Measurements from ENCODE around the gene SLC13A2.

DNA sequence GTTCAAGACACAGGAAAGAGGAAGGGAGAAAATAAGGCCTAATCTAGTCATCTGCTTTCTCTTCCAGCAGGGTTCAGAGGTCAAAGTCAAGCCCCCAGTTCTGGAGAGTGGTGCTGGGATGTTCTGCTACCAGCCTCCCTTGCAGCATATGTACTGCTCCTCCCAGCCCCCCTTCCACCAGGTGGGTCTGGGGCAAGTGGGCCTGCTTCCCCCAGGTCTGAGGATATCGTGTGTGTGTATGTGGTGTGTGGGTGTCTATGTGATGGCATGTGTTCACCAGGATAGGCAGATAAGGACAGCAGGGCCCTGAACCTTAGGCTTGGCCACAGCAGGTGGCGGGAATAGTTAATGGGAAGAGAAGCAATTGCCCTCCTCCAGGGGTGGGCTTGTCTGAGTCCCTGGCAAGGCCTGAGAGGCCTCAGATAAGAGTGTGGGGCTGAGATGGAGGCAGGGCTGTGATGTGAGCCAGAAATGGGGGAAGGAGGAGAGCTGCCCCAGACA is 53.8 kb downstream of the SLC13A2 start:
- TF ChIP-seq, protein P1, sequence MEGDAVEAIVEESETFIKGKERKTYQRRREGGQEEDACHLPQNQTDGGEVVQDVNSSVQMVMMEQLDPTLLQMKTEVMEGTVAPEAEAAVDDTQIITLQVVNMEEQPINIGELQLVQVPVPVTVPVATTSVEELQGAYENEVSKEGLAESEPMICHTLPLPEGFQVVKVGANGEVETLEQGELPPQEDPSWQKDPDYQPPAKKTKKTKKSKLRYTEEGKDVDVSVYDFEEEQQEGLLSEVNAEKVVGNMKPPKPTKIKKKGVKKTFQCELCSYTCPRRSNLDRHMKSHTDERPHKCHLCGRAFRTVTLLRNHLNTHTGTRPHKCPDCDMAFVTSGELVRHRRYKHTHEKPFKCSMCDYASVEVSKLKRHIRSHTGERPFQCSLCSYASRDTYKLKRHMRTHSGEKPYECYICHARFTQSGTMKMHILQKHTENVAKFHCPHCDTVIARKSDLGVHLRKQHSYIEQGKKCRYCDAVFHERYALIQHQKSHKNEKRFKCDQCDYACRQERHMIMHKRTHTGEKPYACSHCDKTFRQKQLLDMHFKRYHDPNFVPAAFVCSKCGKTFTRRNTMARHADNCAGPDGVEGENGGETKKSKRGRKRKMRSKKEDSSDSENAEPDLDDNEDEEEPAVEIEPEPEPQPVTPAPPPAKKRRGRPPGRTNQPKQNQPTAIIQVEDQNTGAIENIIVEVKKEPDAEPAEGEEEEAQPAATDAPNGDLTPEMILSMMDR (IDR thresholded peaks at IDR 0.05) = no peak
- TF ChIP-seq, protein P2, sequence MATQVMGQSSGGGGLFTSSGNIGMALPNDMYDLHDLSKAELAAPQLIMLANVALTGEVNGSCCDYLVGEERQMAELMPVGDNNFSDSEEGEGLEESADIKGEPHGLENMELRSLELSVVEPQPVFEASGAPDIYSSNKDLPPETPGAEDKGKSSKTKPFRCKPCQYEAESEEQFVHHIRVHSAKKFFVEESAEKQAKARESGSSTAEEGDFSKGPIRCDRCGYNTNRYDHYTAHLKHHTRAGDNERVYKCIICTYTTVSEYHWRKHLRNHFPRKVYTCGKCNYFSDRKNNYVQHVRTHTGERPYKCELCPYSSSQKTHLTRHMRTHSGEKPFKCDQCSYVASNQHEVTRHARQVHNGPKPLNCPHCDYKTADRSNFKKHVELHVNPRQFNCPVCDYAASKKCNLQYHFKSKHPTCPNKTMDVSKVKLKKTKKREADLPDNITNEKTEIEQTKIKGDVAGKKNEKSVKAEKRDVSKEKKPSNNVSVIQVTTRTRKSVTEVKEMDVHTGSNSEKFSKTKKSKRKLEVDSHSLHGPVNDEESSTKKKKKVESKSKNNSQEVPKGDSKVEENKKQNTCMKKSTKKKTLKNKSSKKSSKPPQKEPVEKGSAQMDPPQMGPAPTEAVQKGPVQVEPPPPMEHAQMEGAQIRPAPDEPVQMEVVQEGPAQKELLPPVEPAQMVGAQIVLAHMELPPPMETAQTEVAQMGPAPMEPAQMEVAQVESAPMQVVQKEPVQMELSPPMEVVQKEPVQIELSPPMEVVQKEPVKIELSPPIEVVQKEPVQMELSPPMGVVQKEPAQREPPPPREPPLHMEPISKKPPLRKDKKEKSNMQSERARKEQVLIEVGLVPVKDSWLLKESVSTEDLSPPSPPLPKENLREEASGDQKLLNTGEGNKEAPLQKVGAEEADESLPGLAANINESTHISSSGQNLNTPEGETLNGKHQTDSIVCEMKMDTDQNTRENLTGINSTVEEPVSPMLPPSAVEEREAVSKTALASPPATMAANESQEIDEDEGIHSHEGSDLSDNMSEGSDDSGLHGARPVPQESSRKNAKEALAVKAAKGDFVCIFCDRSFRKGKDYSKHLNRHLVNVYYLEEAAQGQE (IDR thresholded peaks at IDR 0.05; ENCODE audit: insufficient read depth in 1 of 2, low read depth in 2 of 2, low read length in 1 of 2) = no peak
- TF ChIP-seq POLR2AphosphoS5 (IDR thresholded peaks at IDR 0.05; ENCODE audit: low read depth, low read length) = no peak
- TF ChIP-seq SIN3A (IDR thresholded peaks at IDR 0.05; ENCODE audit: borderline replicate concordance, insufficient read depth, low read depth, low read length) = no peak
